DMS53 treated with DMSO at 0.1 percent for 48 hours (cell line): ENCODE data around the gene CCDC12.

Experiments used
- DNase-seq: peaks from one replicate; lab custom pipeline; 2025; ENCODE audit not compliant: unreplicated experiment; lab: John Stamatoyannopoulos, UW

Gene CCDC12

GRCh38 chr3:46996689-46997452 is 20.3 kb upstream of the CCDC12 start:
- no peak for DNase-seq

- DNase-seq = no peak
Observed at GRCh38 chr3:46995901-46996562, 19.5 kb upstream of the CCDC12 start.

GRCh38 chr3:46994801-46995731 is 18.5 kb upstream of the CCDC12 start:
- no peak for DNase-seq

- DNase-seq = no peak
Observed at GRCh38 chr3:46993986-46994385, 17.4 kb upstream of the CCDC12 start.

- DNase-seq = no peak
Observed at GRCh38 chr3:46993292-46993691, 16.7 kb upstream of the CCDC12 start.

- no peak for DNase-seq
Observed at GRCh38 chr3:46992231-46992630, 15.7 kb upstream of the CCDC12 start.

GRCh38 chr3:46991406-46992165 is 15.0 kb upstream of the CCDC12 start:
- DNase-seq = no peak

- DNase-seq = no peak
Observed at GRCh38 chr3:46990573-46991374, 14.2 kb upstream of the CCDC12 start.

- DNase-seq = no peak
Observed at GRCh38 chr3:46989146-46989810, 12.7 kb upstream of the CCDC12 start.

- no peak for DNase-seq
Observed at GRCh38 chr3:46988616-46989015, 12.1 kb upstream of the CCDC12 start.

- DNase-seq = no peak
Observed at GRCh38 chr3:46987743-46988401, 11.3 kb upstream of the CCDC12 start.

- DNase-seq = no peak
Observed at GRCh38 chr3:46987319-46987742, 10.8 kb upstream of the CCDC12 start.

GRCh38 chr3:46986782-46987310 is 10.3 kb upstream of the CCDC12 start:
- DNase-seq = no peak

GRCh38 chr3:46986055-46986730 is 9.6 kb upstream of the CCDC12 start:
- no peak for DNase-seq

- DNase-seq = no peak
Observed at GRCh38 chr3:46985588-46985987, 9.0 kb upstream of the CCDC12 start.

- no peak for DNase-seq
Observed at GRCh38 chr3:46984591-46985459, 8.3 kb upstream of the CCDC12 start.

- DNase-seq = no peak
Observed at GRCh38 chr3:46982546-46982945, 6.0 kb upstream of the CCDC12 start.
